GM21515 (cell line): Measurements from ENCODE around the gene LEPR.
"Not testable (repeated sequence)": the region's sequence is repeated elsewhere in the genome, so short reads cannot be mapped to it uniquely, and the experiment has no call there.

Source experiments
- ATAC-seq: cut with Tn5 transposase; IDR thresholded peaks from one replicate; pipeline ENCODE4 v1.9.1; 2021; ENCODE audit not compliant: unreplicated experiment

The LEPR gene, protein sequence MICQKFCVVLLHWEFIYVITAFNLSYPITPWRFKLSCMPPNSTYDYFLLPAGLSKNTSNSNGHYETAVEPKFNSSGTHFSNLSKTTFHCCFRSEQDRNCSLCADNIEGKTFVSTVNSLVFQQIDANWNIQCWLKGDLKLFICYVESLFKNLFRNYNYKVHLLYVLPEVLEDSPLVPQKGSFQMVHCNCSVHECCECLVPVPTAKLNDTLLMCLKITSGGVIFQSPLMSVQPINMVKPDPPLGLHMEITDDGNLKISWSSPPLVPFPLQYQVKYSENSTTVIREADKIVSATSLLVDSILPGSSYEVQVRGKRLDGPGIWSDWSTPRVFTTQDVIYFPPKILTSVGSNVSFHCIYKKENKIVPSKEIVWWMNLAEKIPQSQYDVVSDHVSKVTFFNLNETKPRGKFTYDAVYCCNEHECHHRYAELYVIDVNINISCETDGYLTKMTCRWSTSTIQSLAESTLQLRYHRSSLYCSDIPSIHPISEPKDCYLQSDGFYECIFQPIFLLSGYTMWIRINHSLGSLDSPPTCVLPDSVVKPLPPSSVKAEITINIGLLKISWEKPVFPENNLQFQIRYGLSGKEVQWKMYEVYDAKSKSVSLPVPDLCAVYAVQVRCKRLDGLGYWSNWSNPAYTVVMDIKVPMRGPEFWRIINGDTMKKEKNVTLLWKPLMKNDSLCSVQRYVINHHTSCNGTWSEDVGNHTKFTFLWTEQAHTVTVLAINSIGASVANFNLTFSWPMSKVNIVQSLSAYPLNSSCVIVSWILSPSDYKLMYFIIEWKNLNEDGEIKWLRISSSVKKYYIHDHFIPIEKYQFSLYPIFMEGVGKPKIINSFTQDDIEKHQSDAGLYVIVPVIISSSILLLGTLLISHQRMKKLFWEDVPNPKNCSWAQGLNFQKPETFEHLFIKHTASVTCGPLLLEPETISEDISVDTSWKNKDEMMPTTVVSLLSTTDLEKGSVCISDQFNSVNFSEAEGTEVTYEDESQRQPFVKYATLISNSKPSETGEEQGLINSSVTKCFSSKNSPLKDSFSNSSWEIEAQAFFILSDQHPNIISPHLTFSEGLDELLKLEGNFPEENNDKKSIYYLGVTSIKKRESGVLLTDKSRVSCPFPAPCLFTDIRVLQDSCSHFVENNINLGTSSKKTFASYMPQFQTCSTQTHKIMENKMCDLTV

DNA sequence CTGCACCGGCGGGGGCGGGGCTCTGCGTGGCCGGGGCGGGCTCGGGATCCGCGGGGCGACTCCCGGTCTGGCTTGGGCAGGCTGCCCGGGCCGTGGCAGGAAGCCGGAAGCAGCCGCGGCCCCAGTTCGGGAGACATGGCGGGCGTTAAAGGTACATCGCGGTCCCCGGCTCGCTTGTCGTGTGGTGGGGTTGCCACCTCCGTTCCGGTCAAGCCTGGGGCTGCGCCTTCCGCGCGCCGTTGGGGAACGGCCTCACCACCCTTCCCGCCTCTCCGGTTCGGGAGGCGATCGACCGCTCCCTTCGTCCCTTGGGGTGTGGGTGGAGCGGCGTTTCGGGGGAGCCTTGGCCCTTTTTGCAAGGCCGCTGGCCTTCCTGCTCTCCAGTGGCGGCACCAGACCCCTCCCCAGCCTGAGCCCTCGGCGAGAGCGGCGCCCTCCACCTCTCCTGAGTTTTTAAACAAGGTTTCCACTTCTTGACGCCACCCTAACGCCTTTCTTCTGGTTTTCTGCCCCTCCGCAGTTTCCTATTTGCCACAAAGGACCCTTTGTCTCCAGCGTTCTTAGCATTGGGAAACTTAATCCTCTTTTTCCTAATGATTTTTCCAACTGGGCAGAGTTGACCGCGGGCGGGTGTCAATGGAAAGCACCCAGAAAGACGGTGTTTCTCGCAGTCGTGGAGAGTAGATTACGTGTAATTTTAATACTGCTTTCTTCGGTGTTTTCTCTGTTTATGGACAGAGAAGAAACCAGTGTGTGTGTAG is at the start of gene LEPR, which contains the start of gene LEPROT:
Gene LEPR, plus strand, starts transcription at position 79 of the 761 bp plus-strand sequence. CDS start 144,898 bp downstream, outside the sequence.
Gene LEPROT, plus strand, starts transcription at position 79 of the 761 bp plus-strand sequence. Its CDS starts 57 bp downstream, at position 136.
- ATAC-seq = no peak

- no peak for ATAC-seq
These were observed 48.9 kb upstream of the LEPR start for GRCh38 chr1:65371544-65371943.

DNA sequence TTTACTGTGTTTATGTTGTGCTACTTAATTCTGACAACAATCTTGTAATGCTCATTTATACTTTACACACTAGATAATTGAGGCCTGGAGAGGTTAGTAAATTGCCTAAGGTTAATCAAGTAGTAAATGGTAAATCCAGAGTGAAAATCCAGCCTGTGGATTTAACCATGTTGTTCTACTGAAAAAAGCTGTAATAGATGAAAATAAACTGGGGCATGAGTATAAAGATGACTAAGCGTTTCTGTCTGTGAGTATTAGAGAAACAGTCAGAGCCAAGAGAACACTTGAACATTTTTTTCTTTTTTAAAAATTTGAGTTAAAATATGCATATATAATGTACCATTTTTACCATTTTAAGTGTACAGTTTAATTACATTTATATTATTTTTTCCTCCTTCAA is 47.9 kb upstream of the LEPR start:
- ATAC-seq = no peak

GRCh38 chr1:65377496-65378246 is 42.8 kb upstream of the LEPR start:
- no peak for ATAC-seq

GRCh38 chr1:65378247-65378946 is 42.1 kb upstream of the LEPR start:
- ATAC-seq = no peak

DNA sequence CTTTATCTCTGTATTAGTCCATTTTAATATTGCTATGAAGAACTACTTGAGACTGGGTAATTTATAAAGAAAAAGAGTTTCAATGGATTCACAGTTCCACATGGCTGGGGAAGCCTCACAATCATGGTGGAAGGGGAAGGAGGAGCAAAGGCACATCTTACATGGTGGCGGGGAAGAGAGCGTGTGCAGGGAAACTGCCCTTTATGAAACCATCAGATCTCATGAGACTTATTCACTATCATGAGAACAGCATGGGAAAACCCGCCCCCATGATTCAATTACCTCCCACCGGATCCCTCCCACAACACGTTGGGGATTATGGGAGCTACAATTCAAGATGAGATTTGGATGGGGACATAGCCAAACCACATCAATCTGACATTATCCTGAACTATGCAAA is 36.0 kb upstream of the LEPR start:
- not testable (repeated sequence) for ATAC-seq

GRCh38 chr1:65386439-65386838 is 34.0 kb upstream of the LEPR start:
- ATAC-seq = no peak

- ATAC-seq = no peak
These were observed 32.6 kb upstream of the LEPR start for GRCh38 chr1:65387821-65388220.

GRCh38 chr1:65388908-65389695 is 31.4 kb upstream of the LEPR start:
- ATAC-seq = no peak

DNA sequence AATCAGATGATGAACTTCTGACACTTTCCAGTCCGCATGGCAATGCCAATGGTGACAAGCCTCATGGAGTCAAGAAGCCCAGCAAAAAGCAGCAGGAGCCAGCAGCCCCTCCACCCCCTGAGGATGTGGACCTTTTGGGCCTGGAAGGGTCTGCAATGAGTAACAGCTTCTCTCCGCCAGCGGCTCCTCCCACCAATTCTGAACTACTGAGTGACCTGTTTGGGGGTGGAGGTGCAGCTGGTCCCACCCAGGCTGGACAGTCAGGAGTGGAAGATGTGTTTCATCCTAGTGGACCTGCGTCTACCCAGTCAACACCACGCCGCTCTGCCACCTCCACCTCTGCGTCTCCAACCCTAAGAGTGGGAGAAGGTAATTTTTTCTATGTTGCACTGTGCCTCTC is 28.0 kb upstream of the LEPR start:
- ATAC-seq = no peak

- ATAC-seq = peak; percentile 86
These were observed 27.1 kb upstream of the LEPR start for GRCh38 chr1:65393347-65393746.

DNA sequence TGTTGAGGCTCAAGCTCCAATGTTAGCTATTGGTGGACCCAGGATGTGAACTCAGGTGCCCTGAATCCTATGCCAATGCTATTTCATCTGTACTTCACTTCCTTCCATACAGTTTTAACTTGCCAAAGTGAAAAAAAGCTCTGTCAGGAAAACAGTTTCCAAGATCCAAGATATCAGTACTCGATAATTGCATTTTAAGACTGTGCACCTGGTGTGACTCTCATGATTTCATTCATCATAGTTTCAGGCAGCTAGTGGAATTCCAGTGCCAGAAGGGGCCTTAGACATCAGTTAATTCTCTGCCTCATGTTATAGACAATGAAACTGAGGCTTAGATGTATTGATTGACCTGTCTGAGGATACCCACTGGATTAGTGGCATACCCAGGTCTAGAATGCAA is 26.5 kb upstream of the LEPR start:
- no peak for ATAC-seq

GRCh38 chr1:65395887-65396612 is 24.4 kb upstream of the LEPR start:
- no peak for ATAC-seq

DNA sequence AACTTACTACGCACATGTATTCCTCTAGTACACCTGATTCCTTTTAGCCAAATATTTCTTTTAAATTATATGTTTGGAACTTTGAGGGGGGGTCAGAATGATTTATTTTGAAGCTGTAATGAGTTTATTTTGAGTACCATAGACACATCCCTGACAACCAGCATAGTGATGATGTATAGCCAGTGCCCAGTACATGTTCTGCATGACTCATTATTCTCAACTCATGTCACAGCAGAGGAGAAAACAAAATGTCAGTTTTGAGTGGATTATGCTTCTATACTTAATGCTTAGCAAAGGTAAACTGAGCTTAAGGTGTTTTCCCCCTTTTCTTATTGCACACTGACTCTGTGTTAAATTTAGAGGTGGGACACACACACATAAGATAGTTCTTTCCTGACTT is 22.4 kb upstream of the LEPR start:
- no peak for ATAC-seq

DNA sequence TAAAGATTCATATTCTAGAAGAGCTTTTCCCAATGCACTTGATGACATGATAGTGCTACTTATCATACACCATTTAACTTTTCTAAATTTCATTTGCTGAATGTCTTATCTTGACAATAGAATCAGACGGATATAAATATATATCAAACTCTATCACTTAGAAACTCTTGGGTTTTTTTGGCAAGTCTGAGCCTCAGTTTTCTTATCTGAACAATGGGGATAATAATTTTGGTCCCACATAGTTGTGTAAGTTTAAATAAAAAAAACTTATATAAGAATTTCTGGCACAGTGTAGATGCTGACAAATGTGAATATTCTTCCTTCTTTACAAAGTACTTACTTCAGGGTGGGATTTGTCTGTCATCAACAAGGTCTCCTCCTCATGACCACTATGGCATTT is 21.5 kb upstream of the LEPR start:
- no peak for ATAC-seq

- ATAC-seq = no peak
These were observed 18.9 kb upstream of the LEPR start for GRCh38 chr1:65401612-65402011.

DNA sequence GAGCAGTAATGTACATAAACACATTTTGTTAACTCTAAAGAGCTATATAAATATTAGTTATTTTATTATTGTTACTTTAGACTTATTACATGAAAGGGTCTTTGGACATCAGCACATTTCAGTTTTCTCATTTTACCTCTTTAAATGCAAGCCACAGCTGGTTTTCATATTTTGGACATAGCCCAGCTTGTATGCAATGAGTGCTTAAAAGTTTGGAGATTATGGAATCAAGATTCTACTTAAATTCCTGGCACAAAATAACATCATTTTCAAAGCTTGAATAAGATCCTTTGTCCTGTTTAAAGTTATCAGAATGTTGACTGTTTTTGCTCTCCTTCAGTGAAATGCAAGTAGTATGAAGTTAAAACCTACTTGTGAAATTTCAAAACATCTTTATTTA is 15.5 kb upstream of the LEPR start:
- no peak for ATAC-seq

DNA sequence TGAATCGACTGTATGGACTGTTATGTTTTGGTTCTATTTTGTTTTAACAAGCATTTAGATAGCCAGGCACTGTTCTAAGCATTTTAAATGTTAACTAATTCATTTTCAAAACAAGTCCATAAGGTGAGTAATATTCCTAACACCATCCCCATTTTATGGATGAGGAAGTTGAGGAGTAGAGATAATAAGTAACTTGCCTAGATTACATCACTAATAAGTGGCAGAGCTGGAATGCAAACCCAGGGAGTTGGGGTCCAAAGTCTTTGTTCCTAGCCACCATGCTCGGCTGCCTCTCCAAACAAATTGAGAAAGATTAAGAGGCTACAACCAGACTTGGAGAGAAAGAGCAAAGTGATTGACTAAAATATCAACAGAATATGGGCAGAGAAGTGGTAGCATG is 12.6 kb upstream of the LEPR start:
- no peak for ATAC-seq
